HG02623 (cell line): ENCODE results near the gene CAMTA1.

Source experiments
- ATAC-seq: cut with Tn5 transposase; IDR thresholded peaks from one replicate; pipeline ENCODE4 v1.9.1; 2021; ENCODE audit warnings: moderate library complexity; ENCODE audit not compliant: unreplicated experiment

The CAMTA1 gene

GRCh38 chr1:7018826-7019225 lies 233.6 kb downstream of the CAMTA1 start:
- ATAC-seq, result no peak

- ATAC-seq, result no peak
Measured at GRCh38 chr1:7019510-7019909, 234.3 kb downstream of the CAMTA1 start.

GRCh38 chr1:7022058-7022457 lies 236.8 kb downstream of the CAMTA1 start:
- ATAC-seq, result no peak

- ATAC-seq, result no peak
Measured at GRCh38 chr1:7025013-7025412, 239.8 kb downstream of the CAMTA1 start.

GRCh38 chr1:7026169-7026568 lies 240.9 kb downstream of the CAMTA1 start:
- no peak for ATAC-seq

GRCh38 chr1:7032992-7033391 lies 247.7 kb downstream of the CAMTA1 start:
- no peak for ATAC-seq

GRCh38 chr1:7036386-7036785 lies 251.1 kb downstream of the CAMTA1 start:
- ATAC-seq, result no peak

GRCh38 chr1:7039590-7040220 lies 254.5 kb downstream of the CAMTA1 start:
- no peak for ATAC-seq

GRCh38 chr1:7040969-7041695 lies 255.9 kb downstream of the CAMTA1 start:
- ATAC-seq, result no peak

- ATAC-seq, result no peak
Measured at GRCh38 chr1:7042322-7043190, 257.3 kb downstream of the CAMTA1 start.

GRCh38 chr1:7043191-7043549 lies 257.9 kb downstream of the CAMTA1 start:
- no peak for ATAC-seq

GRCh38 chr1:7043719-7044535 lies 258.7 kb downstream of the CAMTA1 start:
- ATAC-seq, result no peak

- no peak for ATAC-seq
Measured at GRCh38 chr1:7045897-7046296, 260.6 kb downstream of the CAMTA1 start.

GRCh38 chr1:7046314-7046713 lies 261.1 kb downstream of the CAMTA1 start:
- ATAC-seq, result no peak

- ATAC-seq, result no peak
Measured at GRCh38 chr1:7046891-7047290, 261.6 kb downstream of the CAMTA1 start.

GRCh38 chr1:7047866-7048265 lies 262.6 kb downstream of the CAMTA1 start:
- ATAC-seq, result no peak

- no peak for ATAC-seq
Measured at GRCh38 chr1:7048395-7048794, 263.1 kb downstream of the CAMTA1 start.

GRCh38 chr1:7049913-7050625 lies 264.8 kb downstream of the CAMTA1 start:
- ATAC-seq, result no peak

- no peak for ATAC-seq
Measured at GRCh38 chr1:7050751-7051665, 265.8 kb downstream of the CAMTA1 start.
